B cell (primary cell): ENCODE results near the gene MTUS2. TPM values are rescaled to one million over a fixed set of nuclear protein-coding genes. Genes with fewer than 3 reads are reported as not detected.

Experiments
- ATAC-seq: fragments of 200-7000 bp; cut with Tn5 transposase; one replicate; pipeline ENCODE4 v1.10.0; 2021; ENCODE audit warnings: low read depth, mild to moderate bottlenecking, moderate number of reproducible peaks, moderate library complexity
- CTCF ChIA-PET: fragments of 350-600 bp; sonication (Branson Sonifier 250); formaldehyde crosslinking; loops from one replicate; lab custom pipeline; 2021; ENCODE audit warnings: antibody characterized with exemption, inconsistent platforms; lab: Charles Lee
- POLR2A ChIA-PET: fragments of 350-600 bp; sonication (Branson Sonifier 250); formaldehyde crosslinking; loops from one replicate; lab custom pipeline; 2021; ENCODE audit warnings: antibody characterized with exemption; lab: Charles Lee
- DNase-seq: peaks from one replicate; pipeline ENCODE4 v3.0.0; 2013
- H2AFZ ChIP-seq: 2 replicates; pipeline ENCODE4 v1.6.1; 2012; ENCODE audit warnings: mild to moderate bottlenecking, low read depth, low read length; ENCODE audit not compliant: insufficient read depth, poor library complexity, severe bottlenecking
- H3K27ac ChIP-seq, 2 donors: 1 replicate in 1 of 2; 2 replicates in 1 of 2; pipeline ENCODE4 v1.5.1; 2012 to 2013; ENCODE audit warnings: low read length in 2 of 2, mild to moderate bottlenecking in 2 of 2, moderate library complexity in 1 of 2
- H3K27me3 ChIP-seq, 4 experiments: fragments of 200-600 bp in 1 of 4; sonication (generic) in 1 of 4; replicated peaks in 1 of 4; 1 replicate in 2 of 4; 2 replicates in 2 of 4; pipeline versions ENCODE4 v1.6.1 to v1.7.0; 2013 to 2016; ENCODE audit warnings: low read length in 3 of 4, mild to moderate bottlenecking in 2 of 4, mixed read lengths in 1 of 4, moderate library complexity in 1 of 4; ENCODE audit not compliant: insufficient read depth in 4 of 4, control insufficient read depth in 3 of 4; ENCODE audit errors: control extremely low read depth in 1 of 4
- H3K36me3 ChIP-seq, 2 experiments: replicated peaks in 1 of 2; 1 replicate in 1 of 2; 2 replicates in 1 of 2; pipeline versions ENCODE4 v1.6.1 to v1.7.1; 2013; ENCODE audit warnings: low read length in 1 of 2; ENCODE audit not compliant: insufficient read depth in 2 of 2, control insufficient read depth in 1 of 2; ENCODE audit errors: control extremely low read depth in 1 of 2, extremely low read depth in 1 of 2
- H3K4me1 ChIP-seq, 2 donors: fragments of 200-600 bp in 1 of 2; sonication (generic) in 1 of 2; 1 replicate in 1 of 2; 2 replicates in 1 of 2; pipeline versions ENCODE4 v1.5.1 to v1.6.1; 2013 to 2017; ENCODE audit warnings: low read length in 2 of 2; ENCODE audit not compliant: control insufficient read depth in 2 of 2, insufficient read depth in 2 of 2
- H3K4me2 ChIP-seq: replicated peaks from 2 replicates; pipeline ENCODE3; 2012; ENCODE audit warnings: mild to moderate bottlenecking, low read depth, low read length; ENCODE audit not compliant: poor library complexity, severe bottlenecking
- H3K4me3 ChIP-seq, 5 experiments: fragments of 200-600 bp in 1 of 5; sonication (generic) in 1 of 5; 1 replicate in 3 of 5; 2 replicates in 2 of 5; pipeline versions ENCODE4 v1.5.1 to v1.7.0; 2011 to 2016; ENCODE audit warnings: low read length in 4 of 5, mild to moderate bottlenecking in 4 of 5, low read depth in 2 of 5, control low read depth in 1 of 5, moderate library complexity in 1 of 5; ENCODE audit not compliant: insufficient read depth in 1 of 5; ENCODE audit errors: control extremely low read depth in 1 of 5, extremely low read depth in 1 of 5
- H3K79me2 ChIP-seq: fragments of 200-600 bp; sonication (generic); one replicate; pipeline ENCODE4 v1.6.0; 2016; ENCODE audit warnings: low read length; ENCODE audit not compliant: control insufficient read depth, insufficient read depth
- H3K9ac ChIP-seq: fragments of 200-600 bp; sonication (generic); 2 replicates; pipeline ENCODE4 v1.6.1; 2017; ENCODE audit warnings: mild to moderate bottlenecking, low read length, moderate library complexity
- H3K9me3 ChIP-seq, 3 donors: one replicate each; pipeline versions ENCODE4 v1.6.1 to v1.7.1; 2013; ENCODE audit warnings: low read length in 2 of 3; ENCODE audit not compliant: control insufficient read depth in 2 of 3, insufficient read depth in 1 of 3; ENCODE audit errors: control extremely low read depth in 1 of 3
- H4K20me1 ChIP-seq: 2 replicates; pipeline ENCODE4 v1.6.0; 2012; ENCODE audit warnings: mild to moderate bottlenecking, low read length; ENCODE audit not compliant: insufficient read depth, control insufficient read depth, poor library complexity, severe bottlenecking
- H3K27ac Mint-ChIP-seq: one replicate; pipeline ENCODE4 v1.8.0; 2021; ENCODE audit warnings: mixed read lengths
- H3K27me3 Mint-ChIP-seq: one replicate; pipeline ENCODE4 v1.8.0; 2021; ENCODE audit warnings: mixed read lengths
- H3K4me1 Mint-ChIP-seq: one replicate; pipeline ENCODE4 v1.8.0; 2021; ENCODE audit warnings: mixed read lengths
- H3K4me3 Mint-ChIP-seq: one replicate; pipeline ENCODE4 v1.8.0; 2021; ENCODE audit warnings: mixed read lengths
- H3K9me3 Mint-ChIP-seq: one replicate; pipeline ENCODE4 v1.8.0; 2022; ENCODE audit warnings: mixed read lengths; ENCODE audit not compliant: insufficient read depth
- EZH2 ChIP-seq: IDR thresholded peaks from 2 replicates; pipeline ENCODE4 v1.6.1; 2012; ENCODE audit warnings: borderline replicate concordance, low read depth, mild to moderate bottlenecking, moderate library complexity, low read length; ENCODE audit not compliant: insufficient read depth, poor library complexity, severe bottlenecking
- WGBS: methylation state at CpG from one replicate; pipeline ENCODE4 v1.1.5; 2013; ENCODE audit warnings: missing lambda C conversion rate; ENCODE audit not compliant: insufficient coverage; 5-methylcytosine and 5-hydroxymethylcytosine counted together
- intact Hi-C: fragments of 100-400 bp; cut with micrococcal nuclease; formaldehyde crosslinking; loops from one replicate; pipeline ENCODE4 v1.10.0; 2022
- polyA plus RNA-seq: library from polyadenylated mRNA; depleted of rRNA; stranded (reverse); fragments of >200 nt; gene quantifications from 2 replicates; pipeline ENCODE4 v1.2.3, GENCODE V29; 2012
- total RNA-seq, 2 donors: library from RNA; stranded (reverse); fragments of 120-200 nt in 1 of 2; gene quantifications; 1 replicate in 1 of 2; 2 replicates in 1 of 2; pipeline versions ENCODE4 v1.2.3 to v1.2.4, GENCODE V29; 2013 to 2022
- TF ChIP-seq, protein P1 (sequence below): fragments of 200-600 bp; IDR thresholded peaks from one replicate; pipeline ENCODE4 v1.8.0; 2022; ENCODE audit warnings: antibody characterized with exemption, mild to moderate bottlenecking

The MTUS2 gene
- total and polyA plus RNA-seq, 2 donors (not counting 1 experiment from before 2014, with no cell fraction given) = 0.12 TPM; not detected in 1

DNA sequence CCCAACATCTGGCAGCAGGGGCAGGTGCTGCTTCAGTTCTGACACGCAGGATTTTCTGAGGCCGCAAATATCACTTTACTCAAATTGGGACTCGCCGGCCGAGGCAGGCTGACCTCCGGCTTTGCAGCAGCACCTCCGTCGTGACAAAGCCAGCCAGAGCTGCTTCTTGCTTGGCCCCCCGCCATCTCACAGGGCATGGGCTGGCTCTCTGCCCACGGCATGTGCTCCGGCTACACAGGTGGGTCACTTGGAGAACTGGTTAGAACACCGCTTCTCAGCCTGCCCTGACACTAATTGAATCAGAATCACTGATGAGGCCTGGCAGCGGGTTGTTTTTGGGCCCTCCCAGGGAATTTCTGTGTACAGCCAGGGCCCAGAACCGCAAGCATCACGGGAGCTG lies 663.1 kb downstream of the MTUS2 start:
- no peaks in the 10 kb centered on the region for H3K79me2 ChIP-seq
- no peaks in the 10 kb centered on the region for H3K9me3 Mint-ChIP-seq
- CTCF ChIA-PET = interaction anchor here (3.6 to 4.9 kb wide), 2 partner anchors 10 to 25 kb away, joined by 16 to 17 read pairs; no protein-coding TSS in a partner anchor
- H3K4me3 ChIP-seq = no peak overlapping the region
- H3K9ac ChIP-seq = no peak overlapping the region
- H3K27me3 ChIP-seq = peaks cover 0 to 6% (median 2%) of the 10 kb centered on the region in 4 experiments
- no peaks in the 10 kb centered on the region for H4K20me1 ChIP-seq
- no peak overlapping the region for H3K4me2 ChIP-seq
- peaks cover 14% of the 10 kb centered on the region for H3K4me1 Mint-ChIP-seq
- intact Hi-C loops = no loop called here
- TF ChIP-seq, protein P1, sequence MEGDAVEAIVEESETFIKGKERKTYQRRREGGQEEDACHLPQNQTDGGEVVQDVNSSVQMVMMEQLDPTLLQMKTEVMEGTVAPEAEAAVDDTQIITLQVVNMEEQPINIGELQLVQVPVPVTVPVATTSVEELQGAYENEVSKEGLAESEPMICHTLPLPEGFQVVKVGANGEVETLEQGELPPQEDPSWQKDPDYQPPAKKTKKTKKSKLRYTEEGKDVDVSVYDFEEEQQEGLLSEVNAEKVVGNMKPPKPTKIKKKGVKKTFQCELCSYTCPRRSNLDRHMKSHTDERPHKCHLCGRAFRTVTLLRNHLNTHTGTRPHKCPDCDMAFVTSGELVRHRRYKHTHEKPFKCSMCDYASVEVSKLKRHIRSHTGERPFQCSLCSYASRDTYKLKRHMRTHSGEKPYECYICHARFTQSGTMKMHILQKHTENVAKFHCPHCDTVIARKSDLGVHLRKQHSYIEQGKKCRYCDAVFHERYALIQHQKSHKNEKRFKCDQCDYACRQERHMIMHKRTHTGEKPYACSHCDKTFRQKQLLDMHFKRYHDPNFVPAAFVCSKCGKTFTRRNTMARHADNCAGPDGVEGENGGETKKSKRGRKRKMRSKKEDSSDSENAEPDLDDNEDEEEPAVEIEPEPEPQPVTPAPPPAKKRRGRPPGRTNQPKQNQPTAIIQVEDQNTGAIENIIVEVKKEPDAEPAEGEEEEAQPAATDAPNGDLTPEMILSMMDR = no peak
- TF ChIP-seq EZH2 = no peak
- no peak overlapping the region for H3K4me3 Mint-ChIP-seq
- H2AFZ ChIP-seq = no peak overlapping the region
- DNase-seq (no peak), ATAC-seq (no peak)
- H3K4me1 ChIP-seq = peaks cover 10 to 19% of the 10 kb centered on the region in 2 donors
- no peaks in the 10 kb centered on the region for H3K9me3 ChIP-seq
- peaks cover 28% of the 10 kb centered on the region for H3K27me3 Mint-ChIP-seq
- H3K36me3 ChIP-seq = no peaks in the 10 kb centered on the region
- POLR2A ChIA-PET = no interaction called here
- whole genome bisulfite sequencing = 91% methylated on average over 15 of the region's 15 CpGs
- no peak overlapping the region for H3K27ac Mint-ChIP-seq
- H3K27ac ChIP-seq = no peak overlapping the region

DNA sequence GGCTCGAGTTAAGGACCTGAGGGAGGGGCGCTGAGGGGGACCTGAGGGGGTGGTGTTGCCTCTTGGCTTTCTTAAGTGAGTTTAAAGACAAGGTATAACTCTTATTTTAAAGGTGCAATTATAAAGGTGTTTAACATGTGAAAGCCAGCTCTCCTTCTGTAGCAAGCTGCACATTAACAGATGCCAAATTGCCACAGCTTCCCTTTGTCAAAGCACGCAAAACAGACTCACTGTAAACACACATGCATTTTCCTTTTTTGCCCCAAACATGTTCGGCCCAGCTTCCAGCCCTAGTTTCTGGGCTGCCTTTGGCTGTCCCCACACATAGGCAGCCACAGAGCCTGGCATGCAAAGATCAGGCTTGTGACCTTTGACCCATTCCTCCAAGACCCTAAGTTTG lies 663.5 kb downstream of the MTUS2 start:
- intact Hi-C loops = no loop called here
- Histone ChIP-seq H3K36me3 (no peaks in the 10 kb centered on the region), H2AFZ (no peak overlapping the region), H3K9me3 (no peaks in the 10 kb centered on the region), H4K20me1 (no peaks in the 10 kb centered on the region), H3K4me2 (peak overlapping the region; percentile 13), H3K9ac (no peak overlapping the region), H3K4me3 (no peak overlapping the region), H3K79me2 (no peaks in the 10 kb centered on the region), H3K27me3 (peaks cover 0 to 6% (median 3%) of the 10 kb centered on the region in 4 experiments), H3K27ac (no peak overlapping the region), H3K4me1 (peaks cover 10 to 19% of the 10 kb centered on the region in 2 donors)
- Mint-ChIP-seq H3K4me3 (no peak overlapping the region), H3K9me3 (no peaks in the 10 kb centered on the region), H3K4me1 (peaks cover 14% of the 10 kb centered on the region), H3K27me3 (peaks cover 28% of the 10 kb centered on the region), H3K27ac (no peak overlapping the region)
- ATAC-seq (no peak), DNase-seq (no peak)
- TF ChIP-seq, protein P1 = no peak
- TF ChIP-seq EZH2 = no peak
- WGBS = 98% methylated on average over 4 of the region's 4 CpGs
- ChIA-PET CTCF (interaction anchor here (3.6 kb wide), 1 partner anchor 11 kb away, joined by 16 read pairs; no protein-coding TSS in a partner anchor), POLR2A (no interaction called here)
